ENCODE data around the gene PATL1. TPM values are rescaled to one million over a fixed set of nuclear protein-coding genes. Genes with fewer than 3 reads are reported as not detected.

PATL1 gene
- total and polyA plus RNA-seq, 2 of the 8 experiments (the other 6 are each of a cell fraction or from before 2014, with no cell fraction given): 30.4 to 33.4 TPM

GRCh38 chr11:59678118-59678812 lies 9.4 kb upstream of the PATL1 start:
- Histone ChIP-seq H4K91ac (replicated peaks; ENCODE audit: insufficient read length, low read length) (no peak overlapping the region), H3K4me2 (ENCODE audit: insufficient read depth in 1 of 2, low read depth in 2 of 2, low read length in 2 of 2) (no peak overlapping the region), H2BK5ac (ENCODE audit: low read depth, low read length) (no peak overlapping the region), H3K23ac (ENCODE audit: insufficient read length) (no peak overlapping the region), H4K20me1 (replicated peaks in 1 of 2; ENCODE audit: control insufficient read depth in 1 of 2, insufficient read depth in 2 of 2, low read length in 2 of 2) (no peaks in the 10 kb centered on the region), H3K18ac (ENCODE audit: extremely low read depth, low read length) (no peak overlapping the region), H3K36me3 (ENCODE audit: control insufficient read depth in 2 of 4, insufficient read depth in 4 of 4, low read length in 3 of 4) (no peaks in the 10 kb centered on the region), H2BK120ac (replicated peaks; ENCODE audit: low read depth, low read length) (no peak overlapping the region), H2AFZ (ENCODE audit: low read length) (no peak overlapping the region), H2BK20ac (ENCODE audit: low read length) (no peak overlapping the region), H2BK12ac (ENCODE audit: low read depth, low read length) (no peak overlapping the region), H2BK15ac (ENCODE audit: low read length) (no peak overlapping the region), H3K56ac (replicated peaks; ENCODE audit: insufficient read length, low read depth, low read length) (no peak overlapping the region), H3K9ac (replicated peaks in 1 of 4; ENCODE audit: extremely low read depth in 1 of 4, low read depth in 3 of 4, low read length in 3 of 4) (no peak overlapping the region), H3K79me2 (ENCODE audit: control insufficient read depth in 1 of 2, insufficient read depth in 2 of 2, low read length in 2 of 2) (no peaks in the 10 kb centered on the region), H3K4me3 (ENCODE audit: extremely low read depth in 1 of 4, insufficient read depth in 2 of 4, low read depth in 3 of 4, low read length in 4 of 4) (no peak overlapping the region), H3K79me1 (ENCODE audit: low read depth, low read length) (no peaks in the 10 kb centered on the region), H3K14ac (ENCODE audit: insufficient read length) (no peak overlapping the region), H4K8ac (ENCODE audit: extremely low read depth, insufficient read depth, low read length) (no peak overlapping the region), H3K27me3 (replicated peaks in 1 of 4; ENCODE audit: control insufficient read depth in 3 of 4, extremely low read depth in 1 of 4, insufficient read depth in 3 of 4, low read length in 3 of 4) (no peaks in the 10 kb centered on the region), H3K4me1 (replicated peaks in 1 of 4; ENCODE audit: control insufficient read depth in 3 of 4, insufficient read depth in 4 of 4, low read length in 3 of 4) (0 out of 7 replicates have a peak, but pooled peaks cover 0 to 3% (median 0%) of the 10 kb centered on the region in 4 experiments), H3K9me3 (ENCODE audit: insufficient read depth in 2 of 2, low read depth in 1 of 2, low read length in 1 of 2) (no peaks in the 10 kb centered on the region), H3K4ac (replicated peaks; ENCODE audit: insufficient read length, low read depth, low read length) (no peak overlapping the region), H4K5ac (ENCODE audit: insufficient read length, low read depth, low read length) (no peak overlapping the region), H3K27ac (ENCODE audit: low read depth, low read length) (no peak overlapping the region), H2AK5ac (ENCODE audit: low read depth, low read length) (no peak overlapping the region), H3K23me2 (ENCODE audit: low read depth, low read length) (no peaks in the 10 kb centered on the region)
- CTCF ChIA-PET (ENCODE audit: partially characterized antibody): interaction anchor here (0.6 to 3.0 kb wide), 7 partner anchors 10 to 241 kb away, joined by 3 to 11 read pairs (median 3); partner anchors contain the start of gene PATL1
- 79% methylated on average over 2 of the region's 2 CpGs; no CpG with 5 or more reads in 1 of the 2 experiments for WGBS, 2 experiments (ENCODE audit: extremely low coverage in 1 of 2, insufficient coverage in 1 of 2, insufficient read length in 1 of 2, insufficient replicate concordance in 2 of 2, low coverage in 1 of 2, low lambda C conversion rate in 2 of 2, missing lambda C conversion rate in 1 of 2)
- POLR2A ChIA-PET (ENCODE audit: partially characterized antibody): no interaction called here
- DNase-seq (ENCODE audit: low read depth in 1 of 2, low spot score in 2 of 2): no peak
- no peak for FAIRE-seq
- TF ChIP-seq RXRA (IDR thresholded peaks at IDR 0.05; ENCODE audit: insufficient read depth, low read depth, low read length): no peak
- no peak for TF ChIP-seq EGR1 (IDR thresholded peaks at IDR 0.05; ENCODE audit: borderline replicate concordance, low read depth, low read length)
- TF ChIP-seq ATF3 (IDR thresholded peaks at IDR 0.05; ENCODE audit: insufficient read depth, low read depth, low read length): no peak
- no peak for TF ChIP-seq CREB1 (IDR thresholded peaks at IDR 0.05)
- TF ChIP-seq TBP (IDR thresholded peaks at IDR 0.05; ENCODE audit: low read depth, low read length): no peak
- TF ChIP-seq POLR2A (IDR thresholded peaks at IDR 0.05; ENCODE audit: control extremely low read depth in 1 of 2, low read depth in 2 of 2, low read length in 2 of 2): no peak
- TF ChIP-seq TEAD4 (IDR thresholded peaks at IDR 0.05; ENCODE audit: low read depth, low read length): no peak
- no peak for TF ChIP-seq MAFK (IDR thresholded peaks at IDR 0.05; ENCODE audit: low read depth, low read length)
- no peak for TF ChIP-seq SUZ12 (IDR thresholded peaks at IDR 0.05; ENCODE audit: low read length)
- TF ChIP-seq BACH1 (IDR thresholded peaks at IDR 0.05; ENCODE audit: low read length): no peak
- TF ChIP-seq POLR2AphosphoS5 (IDR thresholded peaks at IDR 0.05; ENCODE audit: low read depth, low read length): no peak
- TF ChIP-seq HDAC6 (IDR thresholded peaks at IDR 0.05; ENCODE audit: low read depth, low read length): no peak
- TF ChIP-seq NRF1 (IDR thresholded peaks at IDR 0.05; ENCODE audit: low read depth, low read length): no peak
- no peak for TF ChIP-seq TAF1 (IDR thresholded peaks at IDR 0.05; ENCODE audit: low read depth, low read length)
- no peak for TF ChIP-seq ASH2L (IDR thresholded peaks at IDR 0.05; ENCODE audit: low read length)

All from H1 (cell line).